ENCODE measurements around the gene NCK1. TPM values are rescaled to one million over a fixed set of nuclear protein-coding genes. Genes with fewer than 3 reads are reported as not detected.

NCK1 gene
- total RNA-seq, 1 experiment from 2014 or later, result 25.6 TPM

GRCh38 chr3:136885357-136886213 lies 23.6 kb downstream of the NCK1 start:
- no peak overlapping the region for H3K9ac ChIP-seq (ENCODE audit: low read length)
- H3K9me2 ChIP-seq (ENCODE audit: insufficient read depth), result no peaks in the 10 kb centered on the region
- H3K36me3 ChIP-seq (ENCODE audit: control insufficient read depth in 1 of 2, insufficient read depth in 2 of 2, low read length in 2 of 2), result no peaks in the 10 kb centered on the region
- intact Hi-C loops (cut with micrococcal nuclease), result no loop called here
- H3K79me2 ChIP-seq (ENCODE audit: insufficient read depth, low read length), result peaks cover 84% of the 10 kb centered on the region
- peaks cover 7% of the 10 kb centered on the region; the same call in 1 of the 2 replicates for H4K20me1 ChIP-seq (ENCODE audit: insufficient read depth)
- H3K9me3 ChIP-seq (ENCODE audit: control insufficient read depth in 1 of 2, insufficient read depth in 1 of 2, low read depth in 1 of 2, low read length in 2 of 2), result no peaks in the 10 kb centered on the region
- H2AFZ ChIP-seq (ENCODE audit: low read depth, low read length, poor library complexity, severe bottlenecking), result no peak overlapping the region
- H3K27ac ChIP-seq (ENCODE audit: low read depth, low read length), result no peak overlapping the region
- TF ChIP-seq ELF1 (IDR thresholded peaks at IDR 0.05; ENCODE audit: borderline replicate concordance, low read depth) (no peak), POLR2AphosphoS5 (IDR thresholded peaks at IDR 0.05; ENCODE audit: low read depth, low read length) (no peak), FOSL1 (IDR thresholded peaks at IDR 0.05; ENCODE audit: low read depth) (no peak), EZH2phosphoT487 (IDR thresholded peaks at IDR 0.05; ENCODE audit: borderline replicate concordance) (no peak), CEBPB (IDR thresholded peaks at IDR 0.05; ENCODE audit: low read depth) (no peak), EZH2 (IDR thresholded peaks at IDR 0.05) (no peak)
- TF ChIP-seq, protein P1, sequence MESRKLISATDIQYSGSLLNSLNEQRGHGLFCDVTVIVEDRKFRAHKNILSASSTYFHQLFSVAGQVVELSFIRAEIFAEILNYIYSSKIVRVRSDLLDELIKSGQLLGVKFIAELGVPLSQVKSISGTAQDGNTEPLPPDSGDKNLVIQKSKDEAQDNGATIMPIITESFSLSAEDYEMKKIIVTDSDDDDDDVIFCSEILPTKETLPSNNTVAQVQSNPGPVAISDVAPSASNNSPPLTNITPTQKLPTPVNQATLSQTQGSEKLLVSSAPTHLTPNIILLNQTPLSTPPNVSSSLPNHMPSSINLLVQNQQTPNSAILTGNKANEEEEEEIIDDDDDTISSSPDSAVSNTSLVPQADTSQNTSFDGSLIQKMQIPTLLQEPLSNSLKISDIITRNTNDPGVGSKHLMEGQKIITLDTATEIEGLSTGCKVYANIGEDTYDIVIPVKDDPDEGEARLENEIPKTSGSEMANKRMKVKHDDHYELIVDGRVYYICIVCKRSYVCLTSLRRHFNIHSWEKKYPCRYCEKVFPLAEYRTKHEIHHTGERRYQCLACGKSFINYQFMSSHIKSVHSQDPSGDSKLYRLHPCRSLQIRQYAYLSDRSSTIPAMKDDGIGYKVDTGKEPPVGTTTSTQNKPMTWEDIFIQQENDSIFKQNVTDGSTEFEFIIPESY (IDR thresholded peaks at IDR 0.05; ENCODE audit: extremely low read depth, insufficient replicate concordance, low read length), result no peak
- TF ChIP-seq, protein P2, sequence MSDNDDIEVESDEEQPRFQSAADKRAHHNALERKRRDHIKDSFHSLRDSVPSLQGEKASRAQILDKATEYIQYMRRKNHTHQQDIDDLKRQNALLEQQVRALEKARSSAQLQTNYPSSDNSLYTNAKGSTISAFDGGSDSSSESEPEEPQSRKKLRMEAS (IDR thresholded peaks at IDR 0.05), result no peak
- ATAC-seq (no peak), DNase-seq (ENCODE audit: low read depth, low spot score) (no peak)
- POLR2A ChIA-PET, result no interaction called here
- H3K4me3 ChIP-seq (replicated peaks in 1 of 2; ENCODE audit: low read depth in 1 of 2, low read length in 2 of 2), result no peak overlapping the region
- RAD21 ChIA-PET (ENCODE audit: low non-redundant PET in 1 of 2, low total read pairs in 2 of 2, uncharacterized antibody in 2 of 2, unreplicated experiment in 2 of 2), result no interaction called here
- no peaks in the 10 kb centered on the region for H3K4me1 ChIP-seq (ENCODE audit: control insufficient read depth in 1 of 2, insufficient read depth in 2 of 2, low read length in 2 of 2)
- H3K4me2 ChIP-seq (ENCODE audit: low read length), result no peak overlapping the region
- CTCF ChIA-PET, result no interaction called here
- H3K27me3 ChIP-seq (ENCODE audit: insufficient read depth, low read length), result no peaks in the 10 kb centered on the region
- no TSS peak for BruUV-seq (replicated peaks)
